HG03442 (cell line): Measurements from ENCODE around the gene CABP1.

Experiments used
- ATAC-seq: cut with Tn5 transposase; IDR thresholded peaks from one replicate; pipeline ENCODE4 v1.9.1; 2021; ENCODE audit warnings: mild to moderate bottlenecking, moderate library complexity; ENCODE audit not compliant: unreplicated experiment

The CABP1 gene

DNA sequence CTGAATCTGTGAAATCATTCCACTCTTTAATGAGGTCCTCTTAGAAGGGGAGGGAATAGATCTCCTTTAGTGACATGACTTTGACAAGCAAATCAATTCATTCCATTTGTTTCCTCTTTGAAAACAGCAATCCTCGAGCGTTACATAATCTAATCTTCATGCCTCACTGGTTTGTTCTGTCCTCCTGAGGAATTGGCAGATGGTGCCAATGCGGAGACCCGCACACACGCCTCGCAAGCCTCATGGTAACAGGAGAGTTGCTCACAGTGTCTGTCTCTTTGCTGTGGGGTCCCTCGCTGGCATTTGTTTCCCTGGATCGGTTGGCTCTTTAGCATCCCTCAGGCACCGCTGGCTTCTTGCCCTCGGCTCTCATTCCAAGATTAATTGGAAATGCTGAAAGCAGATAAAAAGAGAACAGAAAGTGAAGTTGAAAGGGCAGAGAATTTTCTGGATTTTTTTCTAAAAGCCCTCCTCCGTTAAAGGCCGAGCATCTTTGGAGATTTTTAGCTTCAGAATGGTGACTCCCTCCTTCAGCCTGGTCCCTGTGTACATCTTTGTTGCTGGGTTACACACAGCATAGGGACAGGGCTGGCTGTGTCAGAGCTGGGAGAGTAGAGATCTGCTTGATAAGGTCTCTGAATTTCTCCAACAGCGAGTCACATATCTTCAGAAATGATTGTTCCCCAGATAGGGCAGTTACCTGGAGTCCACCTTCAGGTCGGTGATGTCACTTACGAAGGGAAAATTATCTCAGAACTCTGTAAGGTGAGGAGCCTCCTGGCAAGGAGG is 10.1 kb upstream of the CABP1 start:
- ATAC-seq: no peak

DNA sequence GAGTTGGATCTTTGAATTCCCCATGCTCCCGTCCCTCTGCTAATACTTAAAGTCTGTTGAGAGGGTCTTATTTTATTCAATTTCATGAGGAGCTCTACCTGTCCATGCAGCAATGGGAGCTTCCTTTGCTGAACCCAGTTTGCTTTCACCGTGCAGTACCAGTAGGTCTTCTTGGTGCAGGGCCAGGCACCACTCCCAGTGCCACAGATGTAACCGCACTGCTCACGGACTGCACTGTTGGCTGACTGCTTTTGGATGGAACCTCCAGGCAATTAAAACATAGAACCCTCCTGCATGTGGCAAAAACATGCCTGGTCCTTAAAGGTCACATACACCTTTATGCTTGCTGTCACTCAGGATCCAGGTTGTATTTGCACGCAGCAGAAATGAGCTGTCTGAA is 9.3 kb upstream of the CABP1 start:
- no peak for ATAC-seq

DNA sequence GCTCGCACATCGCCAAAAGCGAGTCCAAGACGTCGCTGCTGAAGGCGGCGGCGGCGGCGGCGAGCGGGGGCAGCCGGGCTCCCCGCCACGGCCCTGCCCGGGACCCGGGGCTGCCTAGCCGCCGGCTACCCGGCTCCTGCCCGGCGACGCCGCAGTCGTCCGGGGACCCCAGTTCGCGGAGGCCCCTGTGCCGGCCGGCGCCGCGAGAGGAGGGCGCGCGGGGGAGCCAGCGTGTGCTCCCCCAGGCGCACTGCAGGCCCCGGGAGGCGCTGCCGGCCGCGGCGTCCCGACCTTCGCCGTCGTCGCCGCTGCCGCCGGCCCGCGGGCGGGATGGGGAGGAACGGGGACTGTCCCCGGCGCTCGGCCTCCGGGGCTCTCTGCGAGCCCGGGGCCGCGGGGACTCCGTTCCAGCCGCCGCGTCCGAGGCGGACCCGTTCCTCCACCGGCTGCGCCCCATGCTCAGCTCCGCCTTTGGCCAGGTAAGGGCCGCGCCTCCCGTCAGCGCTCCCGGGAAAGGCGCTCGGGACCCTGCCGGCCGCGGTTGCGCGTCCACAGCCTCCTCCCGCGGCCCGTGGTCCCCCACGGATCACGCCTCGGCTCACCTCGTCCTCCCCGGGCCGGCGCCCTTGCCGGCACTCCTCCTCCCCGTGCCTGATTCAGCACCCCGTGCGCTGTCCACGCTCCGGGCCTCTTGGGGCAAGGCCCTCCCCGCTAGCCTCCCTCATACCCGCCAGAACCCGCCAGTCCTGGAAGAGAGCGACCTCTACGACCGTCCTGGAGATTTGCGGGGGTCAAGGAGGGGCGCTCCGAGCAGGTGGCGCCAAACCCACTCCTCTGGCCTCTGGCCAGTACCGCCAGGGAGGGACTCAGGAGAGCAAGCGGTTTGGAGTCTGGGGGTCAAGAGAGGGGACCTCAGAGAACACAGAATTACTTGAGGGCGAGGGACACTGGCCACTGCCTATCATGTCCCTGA is 721 bp downstream of the CABP1 start:
- ATAC-seq: peak; percentile 31

DNA sequence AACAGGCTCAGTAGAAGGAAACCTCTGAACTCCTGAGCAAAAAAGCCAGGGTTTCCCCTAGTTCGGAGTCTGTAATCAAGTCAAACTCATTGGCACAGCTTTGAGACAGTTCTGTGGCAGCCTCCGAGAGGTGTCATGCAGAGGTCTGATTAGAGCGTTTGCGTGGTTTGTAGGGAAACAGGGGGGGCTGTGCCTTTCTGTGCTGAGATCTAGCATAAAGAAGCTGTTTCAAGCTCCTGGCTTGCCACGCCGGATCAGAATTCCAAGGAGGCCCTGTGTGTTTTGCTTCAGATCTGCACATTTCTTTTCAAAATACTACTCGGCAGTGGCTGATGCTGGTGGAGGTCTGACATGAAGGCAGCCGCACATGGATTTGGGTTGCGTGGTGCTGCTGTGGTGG is 1.7 kb downstream of the CABP1 start:
- ATAC-seq: no peak

DNA sequence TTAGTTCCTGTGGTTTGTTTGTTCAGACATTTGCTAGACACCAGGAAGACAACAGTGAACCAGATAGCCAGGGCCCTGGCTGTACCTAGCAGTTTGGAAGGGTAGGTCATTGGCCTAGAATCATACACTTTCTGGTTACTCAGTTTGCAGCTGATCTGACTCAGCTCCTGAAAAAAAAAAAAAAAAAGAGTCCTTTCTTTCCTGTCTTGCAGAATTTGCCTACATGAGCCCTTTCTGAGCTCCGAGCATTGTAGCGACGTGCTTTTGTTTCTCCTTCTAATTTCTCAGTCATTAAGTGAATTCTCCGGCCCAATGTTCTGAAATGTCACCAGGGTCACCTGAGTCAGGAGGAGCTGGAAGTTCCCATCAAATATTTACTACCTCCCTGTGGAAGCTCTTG is 2.4 kb downstream of the CABP1 start:
- ATAC-seq: no peak

DNA sequence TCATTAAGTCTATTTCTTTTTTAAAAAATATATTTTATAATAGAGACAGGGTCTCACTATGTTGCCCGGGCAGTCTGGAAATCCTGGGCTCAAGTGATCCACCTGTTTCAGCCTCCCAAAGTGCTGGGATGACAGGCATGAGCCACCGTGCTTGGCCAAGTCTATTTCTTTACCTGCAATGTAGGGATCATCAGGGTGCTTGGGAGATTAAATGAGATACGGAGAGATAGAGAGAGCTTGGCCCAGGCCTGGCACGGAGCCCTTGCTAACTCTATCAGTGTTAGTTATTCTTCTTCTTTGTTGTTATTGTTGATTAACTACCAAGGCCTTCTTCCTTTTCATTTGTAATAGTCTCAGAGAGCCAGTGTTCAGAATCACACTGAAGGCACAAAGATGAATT is 3.1 kb downstream of the CABP1 start:
- ATAC-seq: no peak

DNA sequence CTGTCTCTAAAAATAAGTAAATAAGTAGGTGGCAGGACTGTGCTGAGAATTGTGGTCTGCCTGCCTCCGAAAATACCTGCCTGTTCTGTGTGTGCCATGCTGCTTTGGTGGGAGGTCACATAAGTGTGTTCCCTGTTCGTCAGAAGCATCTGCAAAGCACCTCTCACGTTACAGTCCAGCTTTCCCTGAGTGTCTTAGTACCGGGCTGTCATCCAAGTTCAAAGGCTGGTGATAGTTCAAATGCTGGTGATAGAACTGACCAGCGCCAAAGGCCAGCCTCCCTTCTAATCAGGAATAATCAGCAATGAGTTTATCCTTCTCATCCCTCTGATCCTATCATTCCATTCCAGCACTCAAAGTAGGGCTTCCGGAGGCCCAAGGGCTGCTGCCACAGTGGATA is 5.6 kb downstream of the CABP1 start:
- ATAC-seq: no peak

DNA sequence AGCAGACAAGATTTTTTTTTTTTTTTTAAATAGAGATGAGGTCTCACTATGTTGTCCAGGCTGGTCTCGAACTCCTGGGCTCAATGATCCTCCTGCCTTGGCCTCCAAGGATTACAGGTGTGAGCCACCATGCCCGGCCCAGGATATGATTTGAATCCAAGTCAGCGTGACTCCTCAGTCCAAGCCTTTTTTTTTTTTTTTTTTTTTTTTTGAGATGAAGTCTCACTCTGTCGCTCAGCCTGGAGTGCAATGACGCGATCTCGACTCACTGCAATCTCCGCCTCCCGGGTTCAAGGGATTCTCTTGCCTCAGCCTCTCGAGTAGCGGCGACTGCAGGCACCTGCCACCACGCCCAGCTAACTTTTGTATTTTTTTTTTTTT is 6.9 kb downstream of the CABP1 start:
- no peak for ATAC-seq

DNA sequence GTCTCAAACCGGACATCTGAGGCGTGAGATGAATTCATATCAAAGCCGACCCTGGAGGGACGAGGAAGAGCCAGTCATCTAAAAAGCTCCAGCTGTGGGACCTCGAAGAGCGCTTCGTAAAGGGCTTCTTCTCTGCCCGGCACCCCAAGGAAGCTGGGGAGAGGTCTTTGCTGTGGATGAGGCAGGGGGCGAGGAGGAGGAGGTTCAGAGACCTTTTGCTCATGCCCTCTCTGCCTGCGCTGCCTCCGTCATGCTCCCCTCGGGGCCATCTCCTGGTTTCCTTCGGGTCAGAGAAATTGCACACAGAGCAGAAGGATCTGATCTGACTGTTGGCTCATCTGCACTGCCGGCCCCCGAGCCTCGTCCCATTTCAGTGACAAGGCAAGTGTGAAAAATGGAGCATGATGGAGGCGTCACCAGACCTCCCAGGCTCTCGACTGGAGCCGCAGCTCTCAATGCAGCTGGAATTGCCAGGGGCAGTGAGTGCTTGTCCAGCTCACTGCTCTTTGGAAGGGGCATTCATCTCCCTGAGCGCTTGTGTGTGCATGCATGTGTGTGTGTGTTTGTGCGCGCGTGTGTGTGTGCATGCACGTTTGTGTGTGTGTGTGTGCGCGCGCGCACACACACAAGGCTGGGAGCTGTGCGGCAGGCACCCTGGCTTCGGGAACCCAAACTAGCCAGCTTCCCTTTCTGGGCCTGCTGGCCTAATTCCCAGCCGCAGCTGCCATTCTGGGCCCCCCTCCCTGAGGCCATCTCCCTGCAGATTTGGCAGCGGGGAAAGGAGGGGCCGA is 9.2 kb downstream of the CABP1 start:
- ATAC-seq: no peak

DNA sequence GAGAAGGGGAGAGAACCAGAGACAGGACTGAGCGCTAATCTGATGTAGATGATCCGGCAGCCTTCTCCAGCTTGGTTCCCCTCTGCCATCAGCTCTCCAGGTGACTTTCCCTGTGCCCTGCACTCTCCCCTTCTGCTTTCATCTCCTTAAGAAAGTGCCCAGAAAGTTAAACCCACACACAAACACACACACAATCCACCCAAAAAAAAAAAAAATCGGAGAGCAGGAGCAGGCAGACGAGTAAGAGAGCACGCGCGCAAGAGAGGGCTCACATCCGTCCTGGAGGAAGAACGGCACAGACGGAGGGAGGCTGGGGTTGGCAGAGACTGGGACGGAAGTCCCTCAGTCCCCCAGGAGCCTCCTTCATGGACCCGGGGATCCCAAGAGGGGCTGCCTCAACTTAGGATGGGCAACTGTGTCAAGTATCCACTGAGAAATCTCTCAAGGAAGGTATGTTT is 9.8 kb downstream of the CABP1 start:
- ATAC-seq: no peak

DNA sequence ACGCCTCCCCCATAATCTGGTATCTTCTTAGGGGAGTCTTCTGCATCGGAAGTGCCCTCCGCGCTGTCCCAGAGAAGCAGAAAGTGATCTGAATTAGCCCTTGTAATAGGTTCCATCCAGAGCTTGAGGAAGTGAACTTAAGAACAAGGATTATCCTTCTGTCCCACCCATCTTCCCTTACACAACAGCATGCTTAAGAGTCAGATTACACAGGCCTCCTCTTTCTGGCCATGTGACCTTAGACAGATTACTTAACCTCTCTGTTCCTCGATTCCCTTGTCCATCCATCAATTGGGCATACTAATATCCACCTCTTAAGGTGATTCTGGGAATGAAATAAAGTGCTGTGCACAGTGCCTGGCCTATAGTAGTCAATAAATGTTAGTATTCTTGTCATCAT is 11.4 kb downstream of the CABP1 start:
- no peak for ATAC-seq

DNA sequence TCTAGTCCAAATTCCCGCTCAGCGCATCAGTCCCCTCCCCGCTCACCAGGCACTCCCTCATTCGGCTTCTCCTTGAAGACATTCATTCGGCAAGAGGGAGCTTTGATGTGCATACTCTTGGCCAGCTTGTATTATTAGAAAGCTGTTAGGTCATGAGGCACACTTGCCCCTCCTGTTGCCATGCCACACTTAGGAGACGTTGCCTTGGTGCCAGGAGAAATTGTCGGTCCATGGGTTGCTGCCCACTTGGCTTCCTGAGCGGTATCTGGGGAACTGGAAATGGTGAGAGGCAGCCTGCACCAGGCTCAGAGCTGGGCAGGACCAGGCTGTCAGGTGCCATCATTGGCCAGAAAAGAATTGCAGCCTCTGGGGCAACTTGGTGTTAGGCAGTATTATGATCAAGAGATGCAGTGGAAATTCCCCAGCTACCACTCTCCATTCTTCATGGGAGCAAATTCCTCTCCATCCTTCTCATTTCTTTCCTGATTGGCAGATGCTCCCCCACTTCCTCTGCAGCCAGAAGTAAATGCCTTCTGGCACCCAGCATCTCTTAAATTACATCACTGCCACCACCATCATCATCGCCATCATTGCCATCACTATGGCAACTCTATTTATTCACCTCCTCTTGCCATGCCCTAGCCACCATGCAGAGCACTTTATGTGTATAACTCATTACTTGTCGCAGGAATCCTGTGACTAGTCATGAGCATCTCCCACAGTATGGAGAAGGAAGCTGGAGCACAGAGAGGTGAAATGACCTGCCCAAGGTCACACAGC is 12.4 kb downstream of the CABP1 start:
- no peak for ATAC-seq

DNA sequence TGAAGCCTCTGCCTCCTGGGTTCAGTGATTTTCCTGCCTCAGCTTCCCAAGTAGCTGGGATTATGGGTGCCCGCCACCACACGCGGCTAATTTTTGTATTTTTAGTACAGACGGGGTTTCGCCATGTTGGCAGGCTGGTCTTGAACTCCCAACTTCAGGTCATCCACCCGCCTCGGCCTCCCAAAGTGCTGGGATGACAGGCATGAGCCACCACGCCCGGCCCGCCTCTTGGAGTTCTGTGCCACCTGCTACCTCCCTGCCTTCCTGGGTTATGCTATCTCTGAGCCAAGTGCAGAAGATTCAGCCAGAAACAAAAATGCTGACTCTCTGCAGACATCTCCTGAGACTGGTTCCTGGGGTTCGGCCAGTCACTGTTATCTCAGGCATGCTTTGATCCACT is 13.2 kb downstream of the CABP1 start:
- no peak for ATAC-seq

DNA sequence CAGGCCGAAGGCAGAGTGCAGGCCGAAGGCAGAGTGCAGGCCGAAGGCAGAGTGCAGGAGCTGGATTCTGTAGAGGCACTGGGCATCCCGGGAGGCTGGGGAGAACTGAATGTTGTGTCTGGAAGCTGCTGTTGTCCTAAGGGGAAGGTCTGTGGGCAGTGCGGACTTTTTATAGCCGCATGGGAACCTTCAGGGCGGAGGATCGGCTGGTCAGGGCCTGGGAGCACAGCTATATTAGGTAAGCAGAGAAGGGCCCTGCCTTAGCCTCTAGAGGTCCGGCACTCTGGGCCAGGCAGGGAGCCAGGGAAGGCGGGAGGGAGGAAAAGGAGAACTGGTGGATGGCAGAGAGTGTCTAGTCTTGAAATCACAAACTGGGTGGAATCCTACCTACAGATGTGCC is 14.2 kb downstream of the CABP1 start:
- ATAC-seq: no peak

DNA sequence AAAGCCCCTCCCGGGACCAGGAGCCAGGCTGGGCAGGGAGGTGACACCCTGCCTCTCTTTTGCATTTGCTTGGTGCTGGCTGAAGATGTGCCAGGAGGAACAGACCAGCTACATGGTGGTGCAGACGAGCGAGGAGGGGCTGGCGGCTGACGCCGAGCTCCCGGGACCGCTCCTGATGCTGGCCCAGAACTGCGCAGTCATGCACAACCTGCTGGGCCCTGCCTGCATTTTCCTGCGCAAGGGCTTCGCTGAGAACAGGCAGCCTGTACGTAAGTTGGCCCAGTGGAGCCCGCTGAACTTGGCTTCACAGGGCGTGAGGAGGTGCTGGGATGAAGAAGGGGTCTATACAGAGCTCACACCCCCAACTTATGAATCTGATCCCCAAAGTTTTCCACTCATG is 15.6 kb downstream of the CABP1 start:
- no peak for ATAC-seq

DNA sequence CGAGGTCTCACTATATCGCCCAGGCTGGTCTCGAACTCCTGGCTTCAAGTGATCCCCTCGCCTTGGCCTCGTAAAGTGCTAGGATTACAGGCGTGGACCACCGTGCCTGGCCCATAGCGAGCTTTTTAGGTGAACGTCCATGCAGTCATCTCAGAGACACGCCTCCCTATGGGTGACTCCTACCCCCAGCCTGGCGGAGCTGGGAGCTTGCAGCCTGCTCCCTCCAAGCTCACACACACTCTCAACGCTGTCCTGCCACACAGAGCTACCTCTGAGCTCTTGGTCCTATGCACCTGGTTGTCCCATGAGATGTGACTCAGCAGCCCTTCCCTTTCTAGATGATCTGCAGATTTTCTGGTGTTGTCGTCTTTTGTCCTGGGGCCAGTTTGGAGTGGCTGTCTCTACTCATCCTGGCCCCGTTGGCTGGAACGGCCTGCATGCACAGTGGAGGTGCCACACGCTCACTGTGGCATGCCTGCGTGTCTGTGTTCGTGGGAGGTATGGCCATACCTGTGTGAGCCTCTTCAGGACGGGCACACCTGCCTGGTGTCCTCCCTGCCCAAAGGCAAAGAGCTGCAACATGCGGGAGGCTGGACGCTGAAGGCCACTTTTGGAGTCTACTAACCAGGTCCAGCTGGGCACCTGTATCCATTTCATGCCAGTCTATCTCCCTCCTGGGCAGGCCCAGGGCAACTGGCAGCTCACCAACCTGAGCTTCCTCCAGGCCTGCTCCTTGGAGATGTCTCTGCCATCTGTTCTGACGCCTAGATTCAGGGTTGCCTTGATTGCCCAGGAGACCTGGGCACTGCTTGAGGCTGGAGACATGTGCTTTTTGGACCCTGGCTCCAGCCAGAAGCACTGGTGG is 18.1 kb downstream of the CABP1 start:
- no peak for ATAC-seq

DNA sequence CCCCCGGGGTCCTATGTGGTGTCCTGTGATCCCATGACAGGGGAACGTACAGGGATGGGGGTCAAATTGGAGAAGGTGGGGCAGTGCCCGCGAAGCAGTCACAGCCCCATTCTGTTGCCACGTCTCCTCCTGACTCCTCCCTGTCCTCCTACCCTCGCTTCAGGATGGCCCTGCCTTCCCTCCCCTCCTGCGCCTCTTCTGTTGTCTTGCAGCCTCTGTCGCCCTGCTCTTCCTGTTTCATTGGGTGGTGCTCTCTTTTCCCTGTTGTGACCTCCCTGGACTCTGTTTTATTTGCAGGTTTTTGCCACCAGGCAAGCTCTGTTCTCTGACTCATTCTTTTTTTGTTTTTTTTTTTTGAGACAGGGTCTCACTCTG is 18.7 kb downstream of the CABP1 start:
- no peak for ATAC-seq

DNA sequence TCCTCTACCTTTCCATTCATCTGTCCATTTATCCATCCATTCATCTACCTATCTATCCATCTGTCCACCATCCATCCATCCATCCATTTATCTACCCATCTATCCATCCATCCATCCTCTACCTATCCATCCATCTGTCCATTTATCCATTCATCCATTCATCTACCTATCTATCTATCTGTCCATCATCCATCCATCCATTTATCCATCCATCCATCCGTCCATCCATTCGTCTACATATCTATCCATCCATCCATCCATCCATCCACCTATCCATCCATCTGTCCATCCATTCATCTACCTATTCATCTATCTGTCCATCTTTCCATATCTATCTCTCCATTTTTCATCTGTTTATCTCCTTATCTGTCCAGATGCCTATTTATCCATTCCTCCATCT is 21.0 kb downstream of the CABP1 start:
- no peak for ATAC-seq

DNA sequence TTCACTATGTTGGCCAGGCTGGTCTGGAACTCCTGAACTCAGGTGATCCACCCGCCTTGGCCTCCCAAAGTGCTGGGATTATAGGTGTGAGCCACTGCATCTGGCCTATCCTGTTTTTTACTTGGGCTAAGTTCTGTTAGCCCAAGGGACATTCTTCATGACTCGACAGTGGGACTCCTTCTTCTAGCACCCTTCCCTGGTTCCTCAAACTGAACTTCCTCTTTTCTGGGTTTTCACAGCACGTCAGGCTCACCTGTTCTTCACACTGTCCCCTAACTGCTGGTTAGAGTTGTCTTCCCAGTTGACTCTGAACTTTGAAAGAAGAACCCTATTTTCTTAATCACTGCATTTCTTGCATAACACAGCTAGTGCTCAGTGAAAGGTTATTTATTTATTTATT is 22.5 kb downstream of the CABP1 start:
- peak; percentile 60 for ATAC-seq

DNA sequence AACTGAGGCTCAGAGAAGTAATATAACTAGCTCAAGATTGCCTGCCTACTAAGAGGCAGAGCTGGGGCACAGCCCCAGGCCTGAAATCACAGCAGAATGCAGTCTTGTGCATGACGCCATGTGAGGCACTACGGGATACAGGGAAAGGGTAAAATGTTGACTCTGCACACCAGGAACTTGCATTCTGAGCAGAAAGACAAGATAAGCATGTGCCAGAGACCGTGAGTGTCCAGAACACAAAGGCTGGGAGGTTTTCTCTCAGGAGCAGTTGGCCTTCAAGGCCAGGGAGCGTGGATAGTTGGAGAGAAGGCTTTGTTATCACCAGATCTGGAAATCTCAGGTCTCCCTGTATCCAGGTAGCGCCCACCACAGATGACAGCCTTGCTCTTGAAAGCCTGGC is 23.3 kb downstream of the CABP1 start:
- ATAC-seq: no peak
